ENCODE measurements around the gene NOL7.

The NOL7 gene

DNA sequence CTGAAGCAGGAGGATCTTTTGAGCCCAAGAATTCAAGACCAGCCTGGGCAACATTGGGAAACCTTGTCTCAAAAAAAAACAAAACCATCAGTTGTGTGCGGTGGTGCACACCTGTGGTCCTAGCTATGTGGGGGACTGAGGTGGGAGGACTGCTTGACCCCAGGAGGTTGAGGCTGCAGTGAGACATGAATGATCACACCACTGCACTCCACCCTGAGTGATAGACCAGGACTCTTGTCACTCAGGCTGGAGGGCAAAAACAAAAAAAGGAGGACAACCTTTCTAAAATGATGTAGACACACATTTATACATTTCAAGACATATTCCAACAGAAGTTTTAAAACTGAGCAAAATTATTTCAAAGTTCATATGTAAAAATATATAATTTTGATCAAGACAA is 45.1 kb downstream of the NOL7 start:
- DNase-seq, result no peak

DNA sequence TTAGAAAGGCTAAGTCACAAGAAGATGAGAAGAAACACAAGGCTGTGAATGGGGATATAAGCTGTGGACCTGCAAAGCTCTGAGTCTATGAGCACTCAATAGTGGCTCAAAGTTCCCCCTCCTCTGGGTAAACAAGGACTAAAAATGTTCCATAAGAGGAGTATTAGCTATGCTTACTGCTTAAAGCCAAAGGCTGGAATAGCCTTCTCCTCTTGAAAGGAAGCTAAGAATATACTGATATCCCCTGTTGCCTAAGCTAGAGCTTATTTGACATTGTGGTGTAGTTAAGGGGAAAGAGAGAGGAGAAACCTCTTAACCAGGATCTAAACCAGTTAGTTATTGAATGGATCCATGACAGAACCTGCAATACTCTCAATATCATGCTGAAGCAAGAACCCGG is 45.8 kb downstream of the NOL7 start:
- no peak for DNase-seq

- DNase-seq, result no peak
These were observed 46.5 kb downstream of the NOL7 start for GRCh38 chr6:13661647-13662046.

DNA sequence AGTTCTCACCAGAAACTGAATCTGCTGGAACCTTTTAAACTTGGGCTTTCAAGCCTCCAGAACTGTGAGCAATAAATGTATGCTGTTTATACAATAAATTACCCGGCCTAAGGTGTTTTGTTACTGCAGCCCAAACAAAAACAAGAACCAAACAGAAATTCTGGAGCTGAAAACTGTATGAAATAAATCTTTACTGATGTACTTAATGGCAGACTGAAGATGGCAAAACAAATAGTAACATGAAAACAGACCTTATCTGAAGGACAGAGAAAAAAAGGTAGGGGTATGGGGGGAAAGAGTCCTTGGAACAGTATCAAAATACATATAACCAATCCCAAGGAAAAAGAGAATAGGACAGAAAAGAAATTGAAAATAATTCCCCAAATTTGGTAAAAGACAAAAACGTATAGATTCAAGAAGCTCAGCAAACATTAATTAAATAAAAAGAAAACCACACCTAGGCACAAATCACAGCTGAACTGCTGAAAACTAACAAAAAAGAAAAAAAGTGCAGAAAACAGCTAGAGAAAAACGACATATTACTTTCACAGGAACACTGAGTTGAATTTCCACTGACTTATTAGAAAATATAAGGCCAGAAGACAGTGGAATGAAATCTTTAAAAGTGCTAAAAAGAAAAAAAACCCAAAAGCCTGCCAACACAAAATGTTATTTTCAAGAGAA is 47.7 kb downstream of the NOL7 start:
- DNase-seq, result no peak

DNA sequence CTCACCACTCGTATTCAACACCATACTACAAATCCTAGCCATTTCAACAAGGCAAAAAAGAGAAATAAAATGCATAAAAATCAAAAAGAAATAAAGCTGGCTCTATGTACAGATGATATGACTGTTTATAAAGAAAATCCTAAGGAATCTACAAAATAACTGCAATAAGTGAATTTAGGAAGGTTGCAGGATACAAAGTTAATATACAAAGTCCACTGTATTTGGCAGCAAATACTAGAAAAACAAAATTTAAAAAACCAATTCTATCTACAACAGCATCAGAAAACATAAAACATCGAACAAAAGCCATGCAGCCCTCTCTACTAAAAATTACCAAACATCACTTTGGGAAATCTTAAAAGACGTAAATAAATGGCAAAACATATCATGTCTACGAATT is 48.9 kb downstream of the NOL7 start:
- no peak for DNase-seq

GRCh38 chr6:13664703-13665352 is 49.7 kb downstream of the NOL7 start:
- no peak for DNase-seq

DNA sequence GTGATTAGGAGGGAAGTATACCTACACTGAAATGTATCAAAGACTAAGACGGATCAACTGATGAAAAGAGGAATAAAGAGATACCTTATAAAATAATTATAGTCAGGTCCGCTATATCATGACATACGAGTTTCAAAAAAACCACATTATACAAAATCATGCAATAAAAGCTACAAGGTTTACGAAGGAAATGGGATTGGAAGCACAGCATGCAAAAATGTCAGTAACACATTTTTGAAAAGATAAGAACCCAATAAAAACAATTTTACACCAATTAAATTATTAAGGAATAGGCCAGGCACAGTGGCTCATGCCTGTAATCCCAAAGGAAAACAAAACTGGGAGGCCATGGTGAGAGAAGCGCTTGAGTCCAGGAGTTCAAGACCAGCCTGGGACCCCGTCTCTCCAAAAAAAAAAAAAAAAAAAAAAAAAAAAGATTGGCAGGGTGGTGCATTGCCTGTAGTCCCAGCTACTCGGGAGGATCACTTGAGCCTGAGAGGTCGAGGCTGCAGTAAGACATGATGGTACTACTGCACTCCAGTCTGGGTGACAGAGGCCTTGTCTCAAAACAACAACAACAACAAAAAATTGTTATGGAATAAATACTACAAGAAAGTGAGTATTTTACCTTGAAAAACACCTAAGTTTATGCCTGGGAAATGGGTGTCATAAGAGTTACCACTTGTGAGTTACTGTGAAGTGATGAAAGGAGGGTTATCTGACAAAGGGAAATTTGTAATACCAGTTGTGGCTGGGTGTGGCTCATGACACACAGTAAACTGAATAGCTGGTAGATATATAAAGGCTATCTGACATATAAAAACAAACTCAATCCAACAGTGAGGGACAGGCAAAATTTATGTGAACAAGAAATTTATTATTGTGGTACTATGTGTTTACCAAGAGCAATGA is 51.3 kb downstream of the NOL7 start:
- DNase-seq, result no peak

GRCh38 chr6:13667655-13668054 is 52.5 kb downstream of the NOL7 start:
- DNase-seq, result no peak

DNA sequence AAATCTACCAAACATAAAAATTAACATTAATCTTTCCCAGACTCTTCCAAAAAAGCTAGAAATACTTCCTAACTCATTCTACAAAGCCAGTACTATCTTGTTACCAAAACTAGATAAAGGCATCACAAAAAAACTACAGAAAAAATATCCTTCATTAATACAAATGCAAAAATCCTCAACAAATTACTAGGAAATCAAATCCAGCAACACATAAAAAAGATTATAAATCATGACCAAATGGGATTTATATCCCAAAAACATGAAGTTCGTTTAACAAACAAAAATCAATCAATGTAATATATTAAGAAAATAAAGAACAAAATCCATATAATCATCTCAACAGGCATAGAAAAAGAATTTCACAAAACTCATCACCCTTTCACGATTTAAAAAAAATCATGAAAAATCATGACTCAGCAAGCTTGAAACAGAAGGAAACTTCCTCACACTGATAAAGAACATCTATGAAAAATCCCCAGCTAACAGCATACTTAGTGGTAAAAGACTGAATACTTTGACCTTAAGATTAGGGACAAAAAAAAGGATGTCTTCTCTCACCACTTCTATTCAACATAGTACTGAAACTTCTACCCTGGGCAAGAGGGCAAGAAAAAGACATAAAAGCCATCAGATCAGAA is 53.3 kb downstream of the NOL7 start:
- DNase-seq, result no peak

DNA sequence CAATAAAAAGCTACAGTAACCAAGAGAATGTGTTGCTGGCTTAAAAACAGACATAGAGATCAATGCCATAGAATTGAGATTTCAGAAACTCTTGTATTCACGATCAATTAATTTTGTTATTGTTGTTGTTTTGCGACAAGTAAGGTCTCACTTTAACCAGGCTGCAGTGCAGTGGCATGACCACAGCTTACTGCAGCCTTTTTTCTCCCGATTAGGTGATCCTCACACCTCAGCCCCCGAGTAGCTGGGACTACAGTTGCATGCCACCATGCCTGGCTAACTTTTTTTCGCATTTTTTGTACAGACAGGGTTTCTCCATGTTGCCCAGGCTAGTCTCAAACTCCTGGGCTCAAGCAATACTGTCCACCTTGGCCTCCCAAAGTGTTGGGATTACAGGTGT is 54.3 kb downstream of the NOL7 start:
- no peak for DNase-seq
